HG02678 (cell line): Measurements from ENCODE around the gene HIPK2.

Experiments used
- ATAC-seq: cut with Tn5 transposase; IDR thresholded peaks from one replicate; pipeline ENCODE4 v1.9.1; 2021; ENCODE audit warnings: mild to moderate bottlenecking, moderate library complexity; ENCODE audit not compliant: unreplicated experiment

The HIPK2 gene

DNA sequence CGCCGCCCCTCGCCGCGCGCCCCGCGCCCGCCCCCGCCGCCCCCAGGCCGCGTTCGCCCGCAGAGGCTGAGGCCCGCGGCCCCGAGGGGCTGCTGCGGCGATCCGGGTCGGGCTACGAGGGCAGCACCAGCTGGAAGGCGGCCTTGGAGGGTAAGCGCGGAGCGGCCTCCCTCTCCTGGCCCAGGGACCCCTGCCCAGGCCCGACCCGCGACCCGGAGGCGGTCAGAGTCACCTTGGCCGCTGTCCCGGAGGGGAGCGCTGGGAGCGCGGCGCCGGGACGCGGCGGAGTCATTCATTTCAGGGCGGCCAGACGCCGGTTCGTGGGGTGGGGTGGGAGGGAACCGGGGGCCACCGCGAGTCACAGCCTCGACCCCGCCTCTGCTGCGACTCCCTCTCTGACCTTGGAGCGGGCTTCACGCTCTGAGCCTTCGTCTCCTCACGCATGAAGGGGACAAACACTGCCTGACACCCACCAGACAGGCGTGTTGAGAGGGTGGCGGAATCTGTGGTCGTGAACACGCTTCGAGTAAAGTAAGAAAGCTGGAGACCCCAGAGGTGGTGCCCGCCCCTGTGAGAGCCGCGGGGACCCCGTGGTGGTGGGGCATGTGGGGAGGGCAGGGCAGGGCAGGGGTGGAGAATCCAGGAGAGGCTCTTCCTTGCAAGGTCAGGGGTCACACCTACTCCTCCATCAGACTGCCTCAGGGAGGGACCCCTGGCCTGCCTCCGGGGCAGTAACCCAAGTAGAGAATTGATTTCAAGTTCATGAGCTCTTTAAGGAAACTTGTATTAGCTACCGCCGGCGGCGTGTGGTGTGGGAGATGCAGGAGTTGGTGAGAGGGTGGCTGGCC, 253.6 kb downstream of the HIPK2 start:
- ATAC-seq, result no peak

DNA sequence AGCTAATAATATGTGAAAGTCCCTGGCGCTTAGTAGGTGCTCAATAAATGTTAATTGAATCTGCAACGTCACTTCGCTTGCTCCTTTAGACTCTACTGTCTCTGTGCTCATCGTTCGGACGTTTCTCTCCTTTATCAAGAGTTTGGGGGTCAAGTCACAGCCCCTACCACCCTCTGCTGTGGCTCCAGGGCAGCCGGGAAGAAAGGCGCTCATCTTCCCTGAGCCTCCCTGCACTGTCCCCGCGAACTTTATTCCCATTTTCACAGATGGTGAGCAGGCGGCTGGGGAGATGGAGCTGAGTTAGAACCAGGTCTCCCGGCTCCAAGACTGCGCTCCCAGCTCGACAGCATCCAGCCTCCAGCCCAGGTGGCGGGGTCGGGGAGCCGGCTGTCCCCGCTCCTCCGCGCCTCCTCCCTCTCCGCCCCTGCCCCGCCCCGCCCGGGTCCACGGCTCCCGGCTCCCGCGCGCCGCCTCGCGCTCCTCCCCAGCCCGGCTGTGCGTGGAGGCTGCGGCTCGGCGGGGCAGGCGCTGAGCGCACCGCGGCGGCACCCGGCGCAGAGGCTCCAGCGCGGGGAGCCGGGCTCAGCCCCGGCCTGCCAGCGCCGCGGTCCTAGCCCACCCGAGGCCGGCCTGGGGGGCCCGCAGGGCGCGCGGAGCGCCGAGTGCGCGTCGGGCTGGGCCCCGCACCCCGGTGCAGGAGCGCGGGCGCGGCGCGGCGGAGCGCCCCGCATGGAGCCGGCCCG, 254.4 kb downstream of the HIPK2 start, which contains the start of gene CLEC2L:
Gene CLEC2L (plus strand): TSS at position 487 of the 743 bp plus-strand sequence. CDS start 243 bp downstream, at position 730.
- no peak for ATAC-seq

DNA sequence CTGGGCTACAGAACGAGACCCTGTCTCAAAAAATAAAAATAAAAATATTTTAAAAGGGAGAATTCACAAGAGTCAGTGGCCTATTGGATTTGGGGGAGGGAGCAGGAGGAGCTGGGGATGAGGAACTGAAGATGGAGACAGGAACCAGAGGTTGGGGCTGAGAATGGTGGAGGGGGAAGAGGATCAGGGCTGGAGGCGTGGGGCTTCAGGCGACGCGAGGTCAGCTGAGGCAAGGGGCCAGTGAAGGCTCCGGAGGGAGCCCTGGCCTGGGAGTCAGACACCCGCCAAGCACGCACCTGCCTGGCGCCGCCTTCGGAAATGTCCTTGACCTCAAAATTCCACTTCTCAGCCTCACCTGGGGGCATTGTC, 255.0 kb downstream of the HIPK2 start:
- ATAC-seq, result no peak

DNA sequence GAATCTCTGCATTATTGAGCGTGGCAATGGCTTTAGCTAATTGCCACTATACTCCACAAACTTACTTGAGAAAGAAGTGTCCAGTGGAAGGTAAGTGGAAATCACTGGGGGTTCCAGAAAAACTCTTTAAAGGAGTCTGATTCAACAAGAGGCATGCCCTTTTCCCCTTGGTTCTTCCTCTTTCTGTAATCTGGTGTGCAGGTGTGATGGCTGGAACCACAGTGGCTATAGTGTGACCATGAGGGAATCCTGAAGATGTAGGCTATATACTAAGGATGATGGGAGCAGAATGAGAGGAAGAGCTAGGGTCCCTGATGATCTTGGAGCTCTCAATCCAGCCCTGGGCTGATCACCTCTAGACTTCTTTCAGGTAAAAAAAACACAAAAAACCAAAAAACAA, 256.4 kb downstream of the HIPK2 start:
- no peak for ATAC-seq

DNA sequence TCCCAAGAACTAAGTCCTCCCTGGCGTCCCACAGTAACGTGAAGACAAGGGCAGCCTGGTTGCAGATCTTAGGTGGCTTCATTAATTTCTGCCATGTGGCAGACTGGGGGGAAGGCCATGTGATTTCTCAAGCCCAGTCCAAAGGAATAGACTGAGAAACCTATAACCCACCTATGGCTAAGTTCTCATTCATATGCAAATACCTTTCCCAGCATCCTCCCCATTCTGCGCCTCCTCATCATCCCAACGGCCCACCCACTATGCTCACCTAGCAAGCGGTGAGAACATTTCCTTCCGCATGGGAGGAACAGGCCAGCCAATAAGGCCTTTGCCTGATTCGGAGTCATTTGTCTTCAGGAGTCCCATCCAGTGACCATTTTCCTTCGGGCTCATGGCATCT, 262.5 kb downstream of the HIPK2 start:
- ATAC-seq, result no peak
